Pancreas (tissue), 10 donors: ENCODE measurements around the gene PAX7. TPM values are rescaled to one million over a fixed set of nuclear protein-coding genes. Genes with fewer than 3 reads are reported as not detected.
"Not testable (repeated sequence)": the region's sequence is repeated elsewhere in the genome, so short reads cannot be mapped to it uniquely, and the experiment has no call there.

ENCODE experiments used
- ATAC-seq, 4 donors: fragments of 200-7000 bp; cut with Tn5 transposase; one replicate each; pipeline versions ENCODE4 v1.8.0 to v1.9.1; 2020; ENCODE audit warnings: mild to moderate bottlenecking in 4 of 4, moderate library complexity in 4 of 4
- DNase-seq, 6 donors: peaks; one replicate each; pipeline ENCODE4 v3.0.0-alpha.2; 2020
- FAIRE-seq: peaks from 2 replicates; lab custom pipeline; 2012; peaks lifted over from hg19 to GRCh38; lab: Jason Lieb, UNC
- H3K27ac ChIP-seq, 4 donors: fragments of 200-600 bp; sonication (generic); 1 replicate in 3 of 4; 2 replicates in 1 of 4; pipeline versions ENCODE4 v1.5.0 to v1.8.0; 2020
- H3K27me3 ChIP-seq, 4 donors: fragments of 200-600 bp; one replicate each; pipeline ENCODE4 v1.8.0; 2021
- H3K36me3 ChIP-seq, 3 donors: fragments of 200-600 bp; sonication (generic) in 1 of 3; one replicate each; pipeline versions ENCODE4 v1.5.0 to v1.8.0; 2020 to 2021
- H3K4me1 ChIP-seq, 3 donors: fragments of 200-600 bp; one replicate each; pipeline ENCODE4 v1.8.0; 2021
- H3K4me3 ChIP-seq, 4 donors: fragments of 200-600 bp; sonication (generic) in 2 of 4; one replicate each; pipeline versions ENCODE4 v1.5.0 to v1.8.0; 2020 to 2021
- H3K9me3 ChIP-seq, 4 donors: fragments of 200-600 bp; one replicate each; pipeline ENCODE4 v1.8.0; 2021
- CTCF ChIP-seq, 4 donors: fragments of 200-600 bp; sonication (generic) in 3 of 4; IDR thresholded peaks; one replicate each; pipeline versions ENCODE4 v1.5.0 to v1.8.0; 2021; ENCODE audit warnings: antibody characterized with exemption in 4 of 4
- WGBS, 2 donors: extraction: QIAGEN DNeasy Blood & Tissue Kit; methylation state at CpG; one replicate each; pipeline ENCODE4 v1.1.7; 2013; 5-methylcytosine and 5-hydroxymethylcytosine counted together
- intact Hi-C, 3 donors: fragments of 100-400 bp; cut with DNase I; formaldehyde crosslinking; loops; one replicate each; pipeline versions ENCODE4 v1.11.1 to v1.14.2; 2022
- polyA plus RNA-seq, 2 donors: library from polyadenylated mRNA; stranded (reverse); fragments of 200-250 nt; gene quantifications; one replicate each; pipeline ENCODE4 v1.2.3, GENCODE V29; 2013
- total RNA-seq, 6 donors: library from RNA; stranded (reverse); fragmentation: NEBNext Ultra II Directional in 4 of 6; extraction: Animal tissue kit (Norgen Biotek cat#: 25700) in 4 of 6; gene quantifications; one replicate each; pipeline versions ENCODE4 v1.2.1 to v1.2.4, GENCODE V29; 2021 to 2023
- donor health status: healthy with polysubstance abuse.
- donor health status: DM: no; HTN: no; CAD: no; lungs with moderate emphysema.
- donor health status: DM: no; HTN: no; CAD: no.
- donor health status: control.
- donor health status: control.
- donor health status: Bipolar disorder and iron deficiency.
- donor health status: DM: yes; HTN: yes; CAD: no.
- donor health status: DM: no; HTN: no; CAD: no.
- donor health status: DM: no; HTN: no; CAD: no.
- donor health status: DM: yes; HTN: yes; CAD: no.

PAX7 gene
- total and polyA plus RNA-seq, 8 donors = not detected

DNA sequence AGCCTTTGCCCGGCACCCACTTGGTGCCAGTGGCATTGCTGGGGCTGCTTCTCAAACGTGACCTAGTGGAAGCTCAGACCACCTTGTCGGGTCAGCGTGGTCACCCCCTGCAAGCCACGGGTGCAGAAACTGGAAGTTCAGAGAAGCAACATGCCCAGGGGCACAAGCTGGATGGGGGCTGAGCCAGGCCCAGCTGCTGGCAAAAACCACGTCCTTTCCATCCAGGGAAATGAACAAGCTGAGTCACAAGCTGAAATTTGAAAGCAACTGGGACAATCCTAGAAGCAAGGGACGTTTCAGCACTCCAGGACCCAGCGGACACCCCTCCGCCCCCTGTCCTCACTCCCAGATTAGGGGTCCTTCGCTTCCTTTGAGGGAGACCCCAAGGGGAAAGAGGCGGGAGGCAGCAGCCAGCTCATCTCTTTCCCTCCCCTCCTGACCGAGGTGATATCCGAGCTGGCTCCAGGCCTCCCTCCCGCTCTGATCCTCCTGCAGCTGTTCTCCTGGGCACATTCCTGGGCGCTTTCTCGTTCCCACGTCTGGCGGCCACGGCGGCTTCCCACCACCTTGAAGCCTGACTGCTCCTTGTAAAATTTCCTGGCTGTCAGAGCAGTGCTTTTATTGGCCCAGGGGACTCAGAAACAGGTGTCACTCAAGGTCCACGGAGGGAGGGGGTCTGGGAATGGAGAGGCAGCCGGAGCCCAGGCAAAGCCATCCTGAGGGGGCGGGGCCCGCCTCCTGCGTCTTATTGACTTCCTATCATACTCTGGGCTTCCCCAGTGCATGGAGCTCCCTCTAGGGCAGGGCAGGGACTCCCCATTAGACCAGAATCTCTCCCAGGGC is 62.8 kb downstream of the PAX7 start:
- 14 to 18% methylated on average over 25 of the region's 25 CpGs for WGBS, 2 donors
- intact Hi-C loops = no loop called here
- no peaks in the 10 kb centered on the region for H3K27me3 ChIP-seq

GRCh38 chr1:18694289-18694688 is 63.6 kb downstream of the PAX7 start:
- H3K27ac ChIP-seq, ATAC-seq, intact Hi-C loops, H3K9me3 ChIP-seq, H3K36me3 ChIP-seq, H3K4me3 ChIP-seq, DNase-seq, FAIRE-seq, H3K4me1 ChIP-seq, H3K27me3 ChIP-seq: not testable (repeated sequence)
- 80 to 81% methylated on average over 7 of the region's 7 CpGs for WGBS, 2 donors

More for the DNA sequence above, 62.8 kb downstream of the PAX7 start:
- Histone ChIP-seq H3K27ac (no peak overlapping the region), H3K9me3 (no peaks in the 10 kb centered on the region), H3K36me3 (no peaks in the 10 kb centered on the region), H3K4me1 (no peaks in the 10 kb centered on the region), H3K4me3 (no peak overlapping the region)
- FAIRE-seq (no peak), DNase-seq (no peak), ATAC-seq (no peak)
- TF ChIP-seq CTCF (IDR thresholded peaks at IDR 0.05) = no peak

DNA sequence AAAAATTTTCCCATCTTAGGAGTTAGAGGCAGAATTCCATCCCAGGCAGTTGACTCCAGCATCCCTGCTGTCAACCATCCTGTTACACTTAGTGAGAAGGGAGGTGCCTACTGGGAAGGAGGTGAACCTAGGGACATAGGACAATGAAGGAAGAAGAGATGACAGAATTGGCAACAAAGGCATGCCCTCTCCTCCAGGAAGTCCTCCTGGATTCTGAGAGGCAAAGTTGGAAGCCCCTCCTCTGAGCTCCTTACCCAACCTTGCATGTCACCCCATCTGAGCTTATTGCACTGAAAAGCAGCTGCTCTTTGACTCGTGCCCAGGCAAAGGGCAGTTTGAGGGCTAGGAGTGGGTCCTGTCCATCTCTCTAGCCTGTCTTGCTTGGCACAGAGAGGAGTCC is 66.9 kb downstream of the PAX7 start:
- no peak for DNase-seq
- Histone ChIP-seq H3K4me3 (no peak overlapping the region), H3K27ac (no peak overlapping the region), H3K27me3 (peaks cover 0 to 4% (median 0%) of the 10 kb centered on the region in 4 donors), H3K36me3 (no peaks in the 10 kb centered on the region), H3K9me3 (no peaks in the 10 kb centered on the region), H3K4me1 (no peaks in the 10 kb centered on the region)
- no peak for FAIRE-seq
- TF ChIP-seq CTCF (IDR thresholded peaks at IDR 0.05) = no peak
- intact Hi-C loops = no loop called here
- 22 to 30% methylated on average over 1 of the region's 1 CpG for WGBS, 2 donors
- ATAC-seq = no peak

GRCh38 chr1:18700530-18700929 is 69.9 kb downstream of the PAX7 start:
- DNase-seq (no peak), FAIRE-seq (no peak), ATAC-seq (no peak)
- H3K9me3 ChIP-seq = no peaks in the 10 kb centered on the region
- WGBS, 2 donors = 83 to 91% methylated on average over 12 of the region's 12 CpGs
- intact Hi-C loops = no loop called here
- H3K4me3 ChIP-seq = no peak overlapping the region
- H3K27me3 ChIP-seq = peaks cover 0 to 7% (median 0%) of the 10 kb centered on the region in 4 donors
- H3K36me3 ChIP-seq = no peaks in the 10 kb centered on the region
- no peak for TF ChIP-seq CTCF (IDR thresholded peaks at IDR 0.05)
- no peak overlapping the region for H3K27ac ChIP-seq
- H3K4me1 ChIP-seq = no peaks in the 10 kb centered on the region

DNA sequence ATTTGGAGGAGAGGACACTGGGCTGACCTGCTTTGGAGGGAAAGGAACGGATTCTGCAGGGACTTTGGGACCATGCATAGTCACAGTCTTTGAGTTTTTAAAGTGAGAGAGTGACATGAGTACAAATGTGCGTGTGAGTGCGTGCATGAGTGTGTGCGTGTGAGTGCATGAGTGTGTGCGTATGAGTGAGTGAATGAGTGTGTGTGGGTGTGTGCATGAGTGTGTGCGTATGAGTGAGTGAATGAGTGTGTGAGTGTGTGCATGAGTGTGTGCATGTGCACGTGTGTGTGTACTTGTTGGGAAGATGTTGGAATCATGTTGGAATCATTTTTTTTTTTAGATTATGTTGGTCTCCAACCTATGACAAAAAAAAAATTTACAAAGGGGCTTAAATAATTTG is 70.5 kb downstream of the PAX7 start:
- no peaks in the 10 kb centered on the region for H3K9me3 ChIP-seq
- no peak for TF ChIP-seq CTCF (IDR thresholded peaks at IDR 0.05)
- DNase-seq (no peak), FAIRE-seq (no peak), ATAC-seq (no peak)
- H3K27ac ChIP-seq = no peak overlapping the region
- intact Hi-C loops = no loop called here
- WGBS, 2 donors = 77 to 82% methylated on average over 7 of the region's 7 CpGs
- no peaks in the 10 kb centered on the region for H3K36me3 ChIP-seq
- H3K27me3 ChIP-seq = peaks cover 0 to 7% (median 0%) of the 10 kb centered on the region in 4 donors
- no peak overlapping the region for H3K4me3 ChIP-seq
- no peaks in the 10 kb centered on the region for H3K4me1 ChIP-seq
